GM10248 (cell line): ENCODE data around the gene ARHGAP5.

Source experiments
- CTCF ChIA-PET: fragments of 300-600 bp; sonication (Branson Sonifier 250); formaldehyde crosslinking; extraction: SDS; loops from one replicate; lab custom pipeline; 2021; ENCODE audit warnings: antibody characterized with exemption; lab: Yijun Ruan, JAX
- POLR2A ChIA-PET: fragments of 350-650 bp; sonication (Branson Sonifier 250); formaldehyde crosslinking; extraction: SDS; loops from one replicate; lab custom pipeline; 2020; ENCODE audit warnings: antibody characterized with exemption; lab: Yijun Ruan, JAX
- DNase-seq: peaks from one replicate; pipeline ENCODE4 v3.0.0; 2012; ENCODE audit errors: extremely low spot score
- TF ChIP-seq, protein P1 (sequence below): IDR thresholded peaks from 2 replicates; pipeline ENCODE4 v1.5.1; 2012; ENCODE audit warnings: mild to moderate bottlenecking, low read depth; ENCODE audit errors: extremely low read depth, missing control alignments, control extremely low read depth

ARHGAP5 gene

DNA sequence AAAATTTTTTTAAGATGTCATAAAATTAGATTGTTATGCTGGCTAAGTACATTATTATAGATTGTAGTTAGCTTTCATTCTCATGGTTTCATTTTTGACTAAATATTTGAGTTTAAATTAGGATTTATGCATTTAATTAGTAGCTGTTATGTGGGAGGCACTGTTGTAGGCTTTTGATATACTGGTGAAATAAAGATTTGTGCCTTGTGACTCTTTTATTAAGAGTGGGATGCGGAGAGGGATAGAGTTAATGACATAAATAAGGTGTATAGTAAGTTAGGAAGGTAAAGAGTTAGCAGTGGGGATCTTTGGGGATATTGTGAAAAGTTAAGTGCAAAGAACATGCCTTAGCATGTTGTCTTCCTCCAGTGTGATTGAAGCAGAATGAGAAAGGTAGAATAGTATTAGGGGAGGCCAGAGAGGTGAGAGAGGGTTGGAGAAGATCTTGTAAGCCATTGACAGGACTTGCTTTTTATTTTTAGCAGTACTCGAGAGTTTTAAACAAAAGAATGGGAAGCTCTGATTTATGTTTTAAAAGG lies 8.8 kb downstream of the ARHGAP5 start:
- no peak for DNase-seq
- CTCF ChIA-PET = interaction anchor here (0.9 to 1.1 kb wide), 2 partner anchors 13 to 14 kb away, joined by 3 read pairs; no protein-coding TSS in a partner anchor
- POLR2A ChIA-PET = no interaction called here
- TF ChIP-seq, protein P1, sequence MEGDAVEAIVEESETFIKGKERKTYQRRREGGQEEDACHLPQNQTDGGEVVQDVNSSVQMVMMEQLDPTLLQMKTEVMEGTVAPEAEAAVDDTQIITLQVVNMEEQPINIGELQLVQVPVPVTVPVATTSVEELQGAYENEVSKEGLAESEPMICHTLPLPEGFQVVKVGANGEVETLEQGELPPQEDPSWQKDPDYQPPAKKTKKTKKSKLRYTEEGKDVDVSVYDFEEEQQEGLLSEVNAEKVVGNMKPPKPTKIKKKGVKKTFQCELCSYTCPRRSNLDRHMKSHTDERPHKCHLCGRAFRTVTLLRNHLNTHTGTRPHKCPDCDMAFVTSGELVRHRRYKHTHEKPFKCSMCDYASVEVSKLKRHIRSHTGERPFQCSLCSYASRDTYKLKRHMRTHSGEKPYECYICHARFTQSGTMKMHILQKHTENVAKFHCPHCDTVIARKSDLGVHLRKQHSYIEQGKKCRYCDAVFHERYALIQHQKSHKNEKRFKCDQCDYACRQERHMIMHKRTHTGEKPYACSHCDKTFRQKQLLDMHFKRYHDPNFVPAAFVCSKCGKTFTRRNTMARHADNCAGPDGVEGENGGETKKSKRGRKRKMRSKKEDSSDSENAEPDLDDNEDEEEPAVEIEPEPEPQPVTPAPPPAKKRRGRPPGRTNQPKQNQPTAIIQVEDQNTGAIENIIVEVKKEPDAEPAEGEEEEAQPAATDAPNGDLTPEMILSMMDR = no peak

DNA sequence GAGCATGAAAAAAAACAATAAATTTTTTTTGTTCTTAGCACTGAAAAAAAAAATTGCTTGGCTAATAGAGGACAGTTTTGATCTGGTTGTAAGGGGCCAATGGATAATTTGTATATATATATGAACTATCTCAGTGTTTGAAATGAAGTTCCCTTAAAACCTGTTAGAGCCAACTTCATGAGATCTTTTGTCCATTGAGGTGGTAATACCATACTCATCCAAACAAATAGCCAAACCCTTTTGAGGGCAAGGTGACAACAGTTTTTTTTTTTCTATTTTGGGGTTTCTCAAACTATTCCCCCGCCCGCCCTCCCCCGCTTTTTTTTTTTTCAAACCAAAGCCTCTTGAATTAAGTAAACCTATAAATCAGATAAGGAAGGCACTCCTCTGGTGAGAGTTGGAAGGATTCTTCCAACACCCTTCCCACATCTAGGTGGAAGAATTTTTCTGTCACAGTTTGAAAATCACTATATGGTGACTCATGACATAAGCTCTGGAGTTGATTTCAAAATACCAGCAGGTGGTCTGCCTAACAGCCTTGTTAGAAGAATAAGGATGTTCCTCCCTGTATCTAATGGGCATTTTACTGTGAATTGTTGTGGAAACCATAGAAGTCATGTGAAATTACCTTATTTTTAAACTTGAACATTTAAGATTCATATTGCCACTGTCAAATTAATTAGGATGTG lies 10.2 kb downstream of the ARHGAP5 start:
- TF ChIP-seq, protein P1 = no peak
- ChIA-PET CTCF (no interaction called here), POLR2A (no interaction called here)
- DNase-seq = no peak

DNA sequence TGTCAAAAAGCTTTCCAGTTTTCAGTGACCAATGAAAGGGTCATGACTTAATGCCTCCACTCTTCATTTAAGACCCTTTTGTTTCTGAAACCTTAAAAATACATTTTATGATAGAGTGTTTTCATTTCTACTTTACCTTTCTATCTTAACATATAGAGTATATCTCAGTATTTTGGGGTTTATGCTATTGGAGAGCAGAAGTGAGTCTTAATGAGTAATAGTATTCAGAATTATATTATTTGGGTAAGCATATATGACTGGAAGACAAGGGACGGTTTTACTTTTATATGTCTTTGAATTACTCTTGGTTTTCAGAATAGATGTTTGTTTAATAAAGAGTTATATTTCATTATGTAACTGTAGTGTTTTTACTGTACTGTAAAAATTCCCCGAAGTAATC lies 10.8 kb downstream of the ARHGAP5 start:
- ChIA-PET CTCF (no interaction called here), POLR2A (no interaction called here)
- TF ChIP-seq, protein P1 = no peak
- DNase-seq = no peak

DNA sequence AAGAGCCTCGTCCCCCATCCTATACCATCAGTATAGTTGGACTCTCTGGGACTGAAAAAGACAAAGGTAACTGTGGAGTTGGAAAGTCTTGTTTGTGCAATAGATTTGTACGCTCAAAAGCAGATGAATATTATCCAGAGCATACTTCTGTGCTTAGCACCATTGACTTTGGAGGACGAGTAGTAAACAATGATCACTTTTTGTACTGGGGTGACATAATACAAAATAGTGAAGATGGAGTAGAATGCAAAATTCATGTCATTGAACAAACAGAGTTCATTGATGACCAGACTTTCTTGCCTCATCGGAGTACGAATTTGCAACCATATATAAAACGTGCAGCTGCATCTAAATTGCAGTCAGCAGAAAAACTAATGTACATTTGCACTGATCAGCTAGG lies 13.6 kb downstream of the ARHGAP5 start:
- no peak for DNase-seq
- ChIA-PET CTCF (no interaction called here), POLR2A (no interaction called here)
- TF ChIP-seq, protein P1 = no peak

DNA sequence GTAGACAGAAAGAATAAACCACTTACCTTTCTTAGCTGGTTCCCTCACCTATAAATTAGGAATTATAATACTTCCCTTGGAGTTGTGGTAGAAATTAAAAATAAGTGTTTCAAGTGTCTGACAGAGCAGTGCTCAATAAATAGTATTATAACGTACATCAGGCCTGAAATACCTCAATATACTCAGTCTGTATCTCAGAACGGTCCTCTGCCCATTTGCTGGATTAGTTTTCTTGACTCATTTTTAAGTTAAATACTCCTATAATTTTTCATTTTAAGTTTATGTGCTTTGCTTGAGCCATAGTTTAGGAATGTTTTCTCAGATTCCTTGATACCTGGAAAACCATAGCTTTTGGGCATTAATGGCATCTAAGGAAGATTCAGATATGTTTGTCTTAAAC lies 22.4 kb downstream of the ARHGAP5 start:
- CTCF ChIA-PET = interaction anchor here (1.4 kb wide), 2 partner anchors 14 to 155 kb away, joined by 3 to 4 read pairs; no protein-coding TSS in a partner anchor
- TF ChIP-seq, protein P1 = no peak
- POLR2A ChIA-PET = no interaction called here
- no peak for DNase-seq

DNA sequence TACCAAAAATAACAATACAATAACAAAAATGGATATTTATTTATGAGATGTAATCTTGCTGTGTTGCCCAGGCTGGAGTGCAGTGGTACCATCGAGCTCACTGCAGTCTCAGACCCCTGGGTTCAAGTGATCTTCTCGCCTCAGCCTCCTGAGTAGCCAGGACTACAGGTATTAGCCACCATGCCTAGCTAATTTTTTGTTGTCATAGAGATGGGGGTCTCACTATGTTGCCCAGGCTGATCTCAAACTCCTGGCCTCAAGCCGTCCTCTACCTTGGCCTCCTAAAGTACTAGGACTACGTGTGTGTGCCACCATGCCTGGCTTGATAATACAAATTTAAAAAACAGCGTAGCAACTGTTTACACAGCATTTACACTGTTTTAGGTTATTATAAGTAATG lies 23.1 kb downstream of the ARHGAP5 start:
- ChIA-PET POLR2A (no interaction called here), CTCF (interaction anchor here (1.4 kb wide), 2 partner anchors 14 to 154 kb away, joined by 3 to 4 read pairs; no protein-coding TSS in a partner anchor)
- DNase-seq = no peak
- TF ChIP-seq, protein P1 = no peak
